Gastrocnemius medialis (tissue), 4 donors: ENCODE measurements around the gene TMEM243.

Experiments used
- POLR2A ChIP-seq, 2 donors: fragments of 450-650 bp; IDR thresholded peaks; one replicate each; pipeline ENCODE4 v1.6.1; 2017; ENCODE audit warnings: antibody characterized with exemption in 2 of 2, mild to moderate bottlenecking in 2 of 2, moderate library complexity in 2 of 2
- TF ChIP-seq, protein P1 (sequence below), 5 experiments: fragments of 450-650 bp in 3 of 5; fragments of 200-600 bp in 2 of 5; sonication (generic) in 2 of 5; IDR thresholded peaks in 4 of 5; conservative IDR thresholded peaks in 1 of 5; 1 replicate in 4 of 5; 2 replicates in 1 of 5; pipeline ENCODE4 v1.5.1; 2016 to 2019; ENCODE audit warnings: antibody characterized with exemption in 5 of 5, mild to moderate bottlenecking in 3 of 5, moderate library complexity in 3 of 5

DNA sequence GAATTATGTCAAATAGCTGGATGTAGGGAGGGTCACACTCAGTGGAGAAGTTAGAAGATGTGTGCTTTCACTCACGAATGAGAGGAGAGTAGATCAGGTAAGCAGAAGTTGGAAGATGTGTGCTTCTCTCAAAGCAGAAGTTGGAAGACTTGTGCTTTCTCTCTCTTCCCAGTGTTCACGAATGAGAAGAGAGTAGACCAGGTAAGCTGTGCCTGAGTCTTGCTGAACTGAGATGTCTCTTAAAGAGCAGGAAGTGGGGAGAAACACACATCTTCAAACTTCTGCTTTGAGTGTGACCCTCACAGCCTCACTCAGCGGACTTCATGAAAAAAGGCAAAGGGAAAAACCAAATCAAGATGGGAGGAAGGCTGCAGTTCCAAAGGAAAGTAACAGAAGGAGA, 7.0 kb upstream of the TMEM243 start:
- TF ChIP-seq, protein P1, sequence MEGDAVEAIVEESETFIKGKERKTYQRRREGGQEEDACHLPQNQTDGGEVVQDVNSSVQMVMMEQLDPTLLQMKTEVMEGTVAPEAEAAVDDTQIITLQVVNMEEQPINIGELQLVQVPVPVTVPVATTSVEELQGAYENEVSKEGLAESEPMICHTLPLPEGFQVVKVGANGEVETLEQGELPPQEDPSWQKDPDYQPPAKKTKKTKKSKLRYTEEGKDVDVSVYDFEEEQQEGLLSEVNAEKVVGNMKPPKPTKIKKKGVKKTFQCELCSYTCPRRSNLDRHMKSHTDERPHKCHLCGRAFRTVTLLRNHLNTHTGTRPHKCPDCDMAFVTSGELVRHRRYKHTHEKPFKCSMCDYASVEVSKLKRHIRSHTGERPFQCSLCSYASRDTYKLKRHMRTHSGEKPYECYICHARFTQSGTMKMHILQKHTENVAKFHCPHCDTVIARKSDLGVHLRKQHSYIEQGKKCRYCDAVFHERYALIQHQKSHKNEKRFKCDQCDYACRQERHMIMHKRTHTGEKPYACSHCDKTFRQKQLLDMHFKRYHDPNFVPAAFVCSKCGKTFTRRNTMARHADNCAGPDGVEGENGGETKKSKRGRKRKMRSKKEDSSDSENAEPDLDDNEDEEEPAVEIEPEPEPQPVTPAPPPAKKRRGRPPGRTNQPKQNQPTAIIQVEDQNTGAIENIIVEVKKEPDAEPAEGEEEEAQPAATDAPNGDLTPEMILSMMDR (IDR thresholded peaks at IDR 0.05 in 4 of 5, conservative IDR thresholded peaks at IDR 0.05 in 1 of 5): no peak
- no peak for TF ChIP-seq POLR2A (IDR thresholded peaks at IDR 0.05)
